HepG2 (cell line): ENCODE results near the gene RAET1E. TPM values are rescaled to one million over a fixed set of nuclear protein-coding genes. Genes with fewer than 3 reads are reported as not detected.

Experiments used
- ATAC-seq: fragments of 200-7000 bp; cut with Tn5 transposase; 3 replicates; pipeline ENCODE4 v1.9.1; 2020; ENCODE audit warnings: mild to moderate bottlenecking, moderate library complexity
- BruUV-seq: library from RNA; stranded (reverse); fragments of 400-500 nt; replicated peaks from 2 replicates; lab custom pipeline; 2021; lab: Mats Ljungman, UMichigan
- CTCF ChIA-PET: fragments of 300-600 bp; formaldehyde crosslinking; extraction: SDS; loops from one replicate; lab custom pipeline; 2021; ENCODE audit warnings: low total read pairs, inconsistent platforms, low intra/inter-chr PET ratio; lab: Yijun Ruan, JAX
- POLR2A ChIA-PET: fragments of 350-600 bp; sonication (Branson Sonifier 250); formaldehyde crosslinking; loops from one replicate; lab custom pipeline; 2020; ENCODE audit warnings: antibody characterized with exemption, inconsistent platforms; lab: Yijun Ruan, JAX
- DNase-seq: peaks from one replicate; pipeline ENCODE4 v3.0.0-alpha.2; 2015; ENCODE audit warnings: low spot score
- FAIRE-seq: peaks from 3 replicates; lab custom pipeline; 2011; peaks lifted over from hg19 to GRCh38; lab: Jason Lieb, UNC
- H2AFZ ChIP-seq: one replicate; pipeline ENCODE4 v1.6.1; 2011; ENCODE audit warnings: low read length, inconsistent platforms
- H3K27ac ChIP-seq: fragments of 300-600 bp; 3 replicates; pipeline ENCODE4 v1.8.0; 2011; ENCODE audit warnings: mixed run types, mild to moderate bottlenecking, mixed read lengths, low read length, inconsistent platforms; ENCODE audit not compliant: insufficient read depth; ENCODE audit errors: extremely low read length
- H3K27me3 ChIP-seq, 2 experiments: fragments of 200-600 bp in 1 of 2; 2 replicates in 1 of 2; 3 replicates in 1 of 2; pipeline versions ENCODE4 v1.6.0 to v1.8.0; 2011; ENCODE audit warnings: low read length in 2 of 2, mild to moderate bottlenecking in 2 of 2, moderate library complexity in 2 of 2, inconsistent platforms in 1 of 2; ENCODE audit not compliant: insufficient read depth in 2 of 2, control insufficient read depth in 1 of 2
- H3K36me3 ChIP-seq, 2 experiments: fragments of 200-600 bp in 1 of 2; replicated peaks in 1 of 2; 2 replicates in 1 of 2; 3 replicates in 1 of 2; pipeline versions ENCODE4 v1.5.1 to v1.8.0; 2011; ENCODE audit warnings: low read length in 2 of 2, inconsistent platforms in 1 of 2; ENCODE audit not compliant: insufficient read depth in 2 of 2, control insufficient read depth in 1 of 2
- H3K4me1 ChIP-seq: 2 replicates; pipeline ENCODE4 v1.5.1; 2012; ENCODE audit warnings: low read length, inconsistent platforms; ENCODE audit not compliant: insufficient read depth
- H3K4me2 ChIP-seq: 2 replicates; pipeline ENCODE4 v1.6.0; 2011; ENCODE audit warnings: low read depth, low read length, inconsistent platforms
- H3K4me3 ChIP-seq, 3 experiments: fragments of 200-600 bp in 1 of 3; sonication (generic), shearing (Covaris generic) in 1 of 3; replicated peaks in 1 of 3; 2 replicates each; pipeline ENCODE4 v1.5.1; 2011 to 2016; ENCODE audit warnings: low read length in 3 of 3, inconsistent platforms in 2 of 3, low read depth in 2 of 3, mild to moderate bottlenecking in 2 of 3, control low read depth in 1 of 3, mixed read lengths in 1 of 3; ENCODE audit not compliant: insufficient read depth in 1 of 3
- H3K79me2 ChIP-seq: one replicate; pipeline ENCODE4 v1.6.1; 2011; ENCODE audit warnings: low read length, inconsistent platforms; ENCODE audit not compliant: insufficient read depth
- H3K9ac ChIP-seq: 2 replicates; pipeline ENCODE4 v1.6.0; 2011; ENCODE audit warnings: mild to moderate bottlenecking, low read depth, low read length, inconsistent platforms; ENCODE audit not compliant: insufficient read depth
- H3K9me3 ChIP-seq: 2 replicates; pipeline ENCODE4 v1.5.1; 2012; ENCODE audit warnings: mild to moderate bottlenecking, low read length
- H4K20me1 ChIP-seq: 2 replicates; pipeline ENCODE4 v1.6.0; 2011; ENCODE audit warnings: inconsistent platforms, mild to moderate bottlenecking, low read length, moderate library complexity; ENCODE audit not compliant: insufficient read depth
- ARID2 ChIP-seq: sonication (generic); formaldehyde crosslinking; IDR thresholded peaks from 2 replicates; pipeline ENCODE4 v1.8.1; 2022; ENCODE audit warnings: mild to moderate bottlenecking, missing genetic modification reagents, borderline replicate concordance
- HOXA9 ChIP-seq: sonication (generic); formaldehyde crosslinking; IDR thresholded peaks from 2 replicates; pipeline ENCODE4 v1.8.1; 2022; ENCODE audit warnings: missing genetic modification reagents, mild to moderate bottlenecking, moderate library complexity, borderline replicate concordance
- POLR2AphosphoS5 ChIP-seq: IDR thresholded peaks from 2 replicates; pipeline ENCODE4 v1.6.1; 2012; ENCODE audit warnings: low read depth, low read length
- PRDM4 ChIP-seq: sonication (generic); formaldehyde crosslinking; IDR thresholded peaks from 2 replicates; pipeline ENCODE4 v1.9.0; 2021; ENCODE audit warnings: missing genetic modification reagents, borderline replicate concordance
- SMARCE1 ChIP-seq: fragments of 450-650 bp; IDR thresholded peaks from 2 replicates; pipeline ENCODE4 v1.6.1; 2017; ENCODE audit warnings: borderline replicate concordance
- SNRNP70 ChIP-seq: fragments of 200-400 bp; formaldehyde crosslinking; IDR thresholded peaks from 2 replicates; pipeline ENCODE4 v1.6.1; 2017; ENCODE audit warnings: mild to moderate bottlenecking, low read depth, low read length, moderate library complexity
- SP1 ChIP-seq, 2 experiments: fragments of 450-650 bp in 1 of 2; sonication (generic) in 1 of 2; formaldehyde crosslinking in 1 of 2; IDR thresholded peaks; 2 replicates each; pipeline versions ENCODE4 v1.4.0 to v1.6.1; 2016 to 2020; ENCODE audit warnings: missing genetic modification reagents in 1 of 2
- ZNF136 ChIP-seq: sonication (generic); formaldehyde crosslinking; IDR thresholded peaks from 2 replicates; pipeline ENCODE4 v1.8.1; 2022; ENCODE audit warnings: low read depth, mild to moderate bottlenecking, moderate library complexity, missing genetic modification reagents
- ZNF577 ChIP-seq: sonication (generic); formaldehyde crosslinking; IDR thresholded peaks from 2 replicates; pipeline ENCODE4 v1.4.0; 2020; ENCODE audit warnings: mild to moderate bottlenecking, low read depth, missing genetic modification reagents, borderline replicate concordance
- ZNF737 ChIP-seq: sonication (generic); formaldehyde crosslinking; IDR thresholded peaks from 2 replicates; pipeline ENCODE4 v1.5.0; 2020; ENCODE audit warnings: missing genetic modification reagents, mild to moderate bottlenecking, borderline replicate concordance
- WGBS: methylation state at CpG from one replicate; pipeline ENCODE4 v1.1.6; 2017; ENCODE audit warnings: low lambda C conversion rate; 5-methylcytosine and 5-hydroxymethylcytosine counted together
- in situ Hi-C: cut with HindIII; loops from 2 replicates; pipeline ENCODE4 v1.10.0; 2017; ENCODE audit warnings: low pct_unique_long_range_greater_than_20kb; ENCODE audit not compliant: extremely low pct_ligation_motif_present
- intact Hi-C: fragments of 100-400 bp; cut with micrococcal nuclease; formaldehyde crosslinking; loops from one replicate; pipeline ENCODE4 v1.10.0; 2022; ENCODE audit not compliant: unreplicated experiment
- polyA plus RNA-seq, 8 experiments: library from polyadenylated mRNA; depleted of rRNA in 3 of 8; stranded (reverse) in 7 of 8; unstranded in 1 of 8; fragments of >200 nt; fragmentation: Illumina TruSeq in 4 of 8; extraction: Trizol in 4 of 8; gene quantifications; 2 replicates each; pipeline versions ENCODE4 v1.2.1 to v1.2.3, GENCODE V29; 2011 to 2016; ENCODE audit warnings: low read depth in 4 of 8, missing spikeins in 1 of 8, mixed read lengths in 1 of 8; ENCODE audit not compliant: insufficient read depth in 1 of 8
- total RNA-seq, 5 experiments: library from RNA; depleted of rRNA; stranded (reverse); fragments of >200 nt; fragmentation: Illumina TruSeq; extraction: Trizol; gene quantifications; 2 replicates each; pipeline ENCODE4 v1.2.3, GENCODE V29; 2016; ENCODE audit warnings: low read depth in 1 of 5
- TF ChIP-seq, protein P1 (sequence below): sonication (generic); formaldehyde crosslinking; IDR thresholded peaks from 2 replicates; pipeline ENCODE4 v1.4.0; 2020; ENCODE audit warnings: missing genetic modification reagents, mild to moderate bottlenecking, borderline replicate concordance

Gene RAET1E
- total and polyA plus RNA-seq, 2 of the 13 experiments (the other 11 are each of a cell fraction or from before 2014, with no cell fraction given), result not detected

GRCh38 chr6:149891259-149891658 lies 6.7 kb downstream of the RAET1E start (continued):
- TF ChIP-seq, protein P1, sequence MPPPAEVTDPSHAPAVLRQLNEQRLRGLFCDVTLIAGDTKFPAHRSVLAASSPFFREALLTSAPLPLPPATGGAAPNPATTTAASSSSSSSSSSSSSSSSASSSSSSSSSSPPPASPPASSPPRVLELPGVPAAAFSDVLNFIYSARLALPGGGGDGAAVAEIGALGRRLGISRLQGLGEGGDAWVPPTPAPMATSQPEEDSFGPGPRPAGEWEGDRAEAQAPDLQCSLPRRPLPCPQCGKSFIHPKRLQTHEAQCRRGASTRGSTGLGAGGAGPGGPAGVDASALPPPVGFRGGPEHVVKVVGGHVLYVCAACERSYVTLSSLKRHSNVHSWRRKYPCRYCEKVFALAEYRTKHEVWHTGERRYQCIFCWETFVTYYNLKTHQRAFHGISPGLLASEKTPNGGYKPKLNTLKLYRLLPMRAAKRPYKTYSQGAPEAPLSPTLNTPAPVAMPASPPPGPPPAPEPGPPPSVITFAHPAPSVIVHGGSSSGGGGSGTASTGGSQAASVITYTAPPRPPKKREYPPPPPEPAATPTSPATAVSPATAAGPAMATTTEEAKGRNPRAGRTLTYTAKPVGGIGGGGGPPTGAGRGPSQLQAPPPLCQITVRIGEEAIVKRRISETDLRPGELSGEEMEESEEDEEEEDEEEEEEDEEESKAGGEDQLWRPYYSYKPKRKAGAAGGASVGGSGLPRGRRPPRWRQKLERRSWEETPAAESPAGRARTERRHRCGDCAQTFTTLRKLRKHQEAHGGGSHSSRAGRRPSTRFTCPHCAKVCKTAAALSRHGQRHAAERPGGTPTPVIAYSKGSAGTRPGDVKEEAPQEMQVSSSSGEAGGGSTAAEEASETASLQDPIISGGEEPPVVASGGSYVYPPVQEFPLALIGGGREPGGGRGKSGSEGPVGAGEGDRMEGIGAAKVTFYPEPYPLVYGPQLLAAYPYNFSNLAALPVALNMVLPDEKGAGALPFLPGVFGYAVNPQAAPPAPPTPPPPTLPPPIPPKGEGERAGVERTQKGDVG (CRISPR knock-in tag), result no peak
- TF ChIP-seq, all 625 proteins: peak for 0

GRCh38 chr6:149890629-149891045 lies 7.3 kb downstream of the RAET1E start:
- Histone ChIP-seq H3K27me3 (peaks cover 3 to 39% of the 10 kb centered on the region in 2 experiments; a peak in 4 of 5 replicates), H3K79me2 (no peaks in the 10 kb centered on the region), H3K9ac (no peak overlapping the region), H3K4me1 (peaks cover 16% of the 10 kb centered on the region), H3K9me3 (no peaks in the 10 kb centered on the region), H3K27ac (no peak overlapping the region), H2AFZ (no peak overlapping the region), H3K4me2 (no peak overlapping the region), H3K36me3 (no peaks in the 10 kb centered on the region), H3K4me3 (no peak overlapping the region), H4K20me1 (no peaks in the 10 kb centered on the region)
- TF ChIP-seq ZNF577 (CRISPR knock-in tag), result no peak
- CTCF ChIA-PET, result no interaction called here
- POLR2A ChIA-PET, result no interaction called here
- in situ Hi-C loops, result no loop called here
- intact Hi-C loops, result no loop called here
- BruUV-seq, result no TSS peak
- WGBS, result 27% methylated on average over 6 of the region's 6 CpGs
- no peak for DNase-seq
- ATAC-seq, result no peak
- FAIRE-seq, result no peak

GRCh38 chr6:149889326-149889725 lies 8.6 kb downstream of the RAET1E start:
- no peaks in the 10 kb centered on the region for H3K9me3 ChIP-seq
- DNase-seq (no peak), FAIRE-seq (no peak), ATAC-seq (no peak)
- peaks cover 7% of the 10 kb centered on the region; the same call in 1 of the 2 replicates for H3K4me1 ChIP-seq
- no peaks in the 10 kb centered on the region for H3K79me2 ChIP-seq
- no peaks in the 10 kb centered on the region for H4K20me1 ChIP-seq
- no peak overlapping the region for H2AFZ ChIP-seq
- no peak overlapping the region for H3K9ac ChIP-seq
- no peak overlapping the region for H3K4me2 ChIP-seq
- in situ Hi-C loops, result no loop called here
- ChIA-PET CTCF (no interaction called here), POLR2A (no interaction called here)
- intact Hi-C loops, result no loop called here
- H3K27ac ChIP-seq, result no peak overlapping the region
- peaks cover 3 to 45% of the 10 kb centered on the region in 2 experiments; a peak in 4 of 5 replicates for H3K27me3 ChIP-seq
- 26% methylated on average over 7 of the region's 7 CpGs for WGBS
- no peaks in the 10 kb centered on the region for H3K36me3 ChIP-seq
- H3K4me3 ChIP-seq, result no peak overlapping the region
- BruUV-seq, result no TSS peak
- TF ChIP-seq PRDM4, result no peak
- TF ChIP-seq ZNF136 (CRISPR knock-in tag), result no peak
- no peak for TF ChIP-seq POLR2AphosphoS5
- no peak for TF ChIP-seq ZNF737 (CRISPR knock-in tag)
- no peak for TF ChIP-seq SMARCE1
- no peak for TF ChIP-seq ARID2 (CRISPR knock-in tag)
- TF ChIP-seq SP1 (IDR thresholded peaks at IDR 0.05), result no peak
- TF ChIP-seq SP1 (CRISPR knock-in tag; IDR thresholded peaks at IDR 0.05), result no peak
- TF ChIP-seq HOXA9 (CRISPR knock-in tag), result no peak
- TF ChIP-seq SNRNP70, result no peak
